ENCODE measurements around the gene CHST3.
"Not testable (repeated sequence)": the region's sequence is repeated elsewhere in the genome, so short reads cannot be mapped to it uniquely, and the experiment has no call there.

The CHST3 gene

DNA sequence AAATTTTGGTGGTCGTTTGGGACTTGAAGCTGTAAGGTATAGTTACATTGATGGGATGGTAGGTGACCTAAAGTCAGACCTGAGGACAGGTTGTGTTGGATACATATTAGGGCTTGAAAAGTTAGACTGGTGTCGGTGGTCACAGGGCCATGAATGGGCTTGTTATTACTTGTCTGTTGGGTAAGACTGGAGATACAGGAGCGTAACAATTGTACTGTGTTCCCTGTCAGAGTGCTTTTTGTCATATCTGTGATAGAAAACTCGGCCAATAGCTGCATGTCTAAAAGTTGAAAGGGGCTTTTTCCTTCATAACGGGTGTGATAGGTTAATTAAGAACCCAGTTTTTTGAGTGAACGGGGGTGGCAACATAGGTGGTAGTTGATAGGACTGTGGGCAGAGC is 13.5 kb upstream of the CHST3 start:
- DNase-seq: no peak

DNA sequence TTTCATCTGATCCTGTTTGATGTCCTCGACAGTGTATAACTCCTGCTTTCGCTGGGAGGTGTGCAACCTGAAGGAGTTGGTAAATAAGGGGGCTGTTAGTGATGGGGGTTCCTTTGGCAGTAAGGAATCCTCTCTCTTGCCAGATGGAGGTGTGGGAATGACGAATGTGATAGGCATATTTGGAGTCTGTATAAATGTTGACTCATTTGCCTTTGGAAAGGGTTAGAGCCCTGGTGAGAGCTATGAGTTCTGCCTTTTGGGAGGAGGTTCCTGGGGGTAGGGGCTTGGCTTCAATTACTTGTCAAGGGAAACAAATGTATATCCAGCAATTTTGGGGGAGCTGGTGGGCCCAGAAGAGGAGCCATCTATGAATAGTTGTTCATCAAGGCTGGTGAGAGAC is 11.4 kb upstream of the CHST3 start:
- no peak for DNase-seq

DNA sequence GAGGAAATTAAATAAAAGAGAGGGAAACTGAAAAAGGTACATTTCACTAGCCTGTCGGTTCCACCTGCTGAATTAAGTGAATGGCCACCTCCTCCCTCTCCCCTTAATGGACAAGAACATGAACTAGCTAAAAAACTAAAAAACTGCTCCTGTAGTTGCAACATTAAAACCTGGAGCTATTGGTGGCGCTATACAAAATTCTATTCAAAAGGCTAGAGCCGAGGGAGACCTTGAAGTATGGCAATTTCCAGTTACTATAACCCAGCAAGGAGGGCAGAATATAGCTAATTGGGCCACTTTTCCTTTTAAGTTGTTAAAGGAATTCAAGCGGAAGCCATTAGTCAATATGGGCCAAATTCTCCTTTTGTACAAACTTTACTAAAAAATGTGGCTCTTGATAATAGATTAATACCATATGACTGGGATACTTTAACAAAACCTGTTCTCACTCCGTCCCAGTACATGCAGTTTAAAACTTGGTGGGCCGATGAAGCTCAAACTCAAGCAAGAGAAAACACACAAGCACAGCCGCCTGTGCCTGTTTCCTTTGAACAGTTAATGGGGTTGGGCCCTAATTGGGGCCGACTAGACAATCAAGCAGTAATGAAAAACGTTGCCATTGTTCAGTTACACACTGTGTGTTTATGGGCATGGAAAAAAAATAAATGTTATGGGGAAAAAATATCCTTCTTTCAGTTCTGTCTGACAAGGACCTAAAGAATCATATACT is 6.5 kb upstream of the CHST3 start:
- DNase-seq: no peak

DNA sequence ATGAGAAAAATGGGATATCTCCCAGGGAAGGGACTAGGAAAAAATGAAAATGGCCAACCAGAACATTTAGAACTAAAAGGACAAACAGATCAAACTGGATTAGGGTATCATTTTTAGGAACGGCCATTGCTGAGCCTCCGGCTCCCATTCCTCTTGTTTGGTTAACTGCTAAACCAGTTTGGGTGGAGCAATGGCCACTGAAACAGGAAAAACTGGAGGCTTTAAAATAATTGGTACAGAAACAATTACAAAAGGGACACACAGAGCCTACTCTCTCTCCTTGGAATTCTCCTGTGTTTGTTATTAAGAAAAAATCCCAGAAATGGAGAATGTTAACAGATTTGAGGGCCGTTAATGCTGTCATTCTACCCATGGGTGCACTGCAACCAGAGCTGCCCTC is 4.7 kb upstream of the CHST3 start:
- no peak for DNase-seq

DNA sequence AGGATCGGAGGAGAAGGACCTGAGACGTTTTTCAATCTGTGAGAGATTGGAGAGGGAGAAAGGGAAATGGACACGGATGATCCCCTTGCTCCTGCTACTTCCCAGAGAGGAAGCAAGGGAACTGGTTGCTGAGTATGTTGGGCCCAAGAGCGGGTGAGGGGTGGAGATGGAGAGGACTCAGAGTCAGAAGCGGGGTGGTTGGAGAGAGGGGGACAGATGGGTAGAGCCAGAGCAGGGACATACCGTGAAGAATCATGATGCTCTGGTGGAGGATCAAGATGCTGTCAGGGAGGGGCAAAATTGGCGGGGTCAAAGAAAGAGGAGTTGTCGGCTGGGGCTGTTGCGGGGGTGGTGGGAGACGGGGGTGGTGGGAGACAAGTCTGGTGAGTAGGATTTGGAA is 2.4 kb upstream of the CHST3 start:
- no peak for DNase-seq

DNA sequence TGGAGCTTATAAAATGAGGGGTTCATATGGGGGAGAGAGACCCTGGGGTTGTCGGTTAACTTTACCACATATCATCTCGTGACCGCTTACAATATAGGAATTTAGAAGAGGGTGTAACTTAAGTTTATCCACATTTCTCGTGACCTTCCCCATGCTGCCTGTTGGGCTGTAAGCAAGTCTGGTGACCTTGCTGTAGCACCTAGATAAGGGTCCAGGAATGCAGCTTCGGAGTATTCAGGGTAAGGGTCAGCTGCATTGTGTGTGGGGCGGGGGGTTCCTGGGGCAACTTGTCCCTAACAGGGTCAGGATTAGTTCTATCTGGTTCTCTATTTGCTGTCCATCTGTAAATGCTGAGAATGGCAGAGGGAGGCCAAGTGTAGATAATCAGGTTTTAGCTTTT is 1.3 kb upstream of the CHST3 start:
- no peak for DNase-seq

DNA sequence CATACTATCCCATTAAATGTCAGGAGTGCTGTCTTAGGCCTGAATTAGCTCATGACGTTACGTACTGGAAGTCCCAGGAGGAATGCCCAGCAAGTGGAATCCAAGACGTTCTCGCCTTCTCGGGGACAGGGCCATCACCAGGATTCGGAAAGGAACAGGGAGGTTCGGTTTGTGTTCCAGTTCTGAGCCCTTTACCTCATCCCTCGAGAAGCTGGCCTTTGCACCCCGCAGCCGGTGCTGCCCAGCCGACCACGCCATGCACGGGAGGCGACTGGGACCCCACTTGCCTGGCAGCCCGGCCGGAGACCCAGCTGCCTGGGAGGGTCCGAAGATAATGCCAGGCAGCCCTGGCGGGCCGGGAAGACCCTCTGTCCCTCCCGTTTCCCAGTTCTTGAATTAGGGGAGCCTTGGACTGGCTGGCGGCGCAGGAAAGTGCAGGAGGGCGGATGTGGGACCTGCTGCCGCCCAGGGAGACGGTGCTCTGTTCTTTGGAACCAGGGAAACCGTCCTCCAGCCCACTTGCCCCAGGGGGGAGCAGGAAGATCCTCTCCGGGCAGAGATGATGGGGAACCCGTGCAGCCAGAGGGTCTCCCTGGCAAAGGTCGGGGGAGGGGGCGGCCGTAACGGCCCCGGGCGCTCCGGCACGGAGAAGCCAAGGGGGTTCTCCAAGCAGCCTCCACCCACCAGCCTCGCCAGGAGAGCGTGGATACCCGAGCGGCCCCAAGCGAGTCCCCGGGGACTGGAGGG is 671 bp upstream of the CHST3 start:
- no peak for DNase-seq

DNA sequence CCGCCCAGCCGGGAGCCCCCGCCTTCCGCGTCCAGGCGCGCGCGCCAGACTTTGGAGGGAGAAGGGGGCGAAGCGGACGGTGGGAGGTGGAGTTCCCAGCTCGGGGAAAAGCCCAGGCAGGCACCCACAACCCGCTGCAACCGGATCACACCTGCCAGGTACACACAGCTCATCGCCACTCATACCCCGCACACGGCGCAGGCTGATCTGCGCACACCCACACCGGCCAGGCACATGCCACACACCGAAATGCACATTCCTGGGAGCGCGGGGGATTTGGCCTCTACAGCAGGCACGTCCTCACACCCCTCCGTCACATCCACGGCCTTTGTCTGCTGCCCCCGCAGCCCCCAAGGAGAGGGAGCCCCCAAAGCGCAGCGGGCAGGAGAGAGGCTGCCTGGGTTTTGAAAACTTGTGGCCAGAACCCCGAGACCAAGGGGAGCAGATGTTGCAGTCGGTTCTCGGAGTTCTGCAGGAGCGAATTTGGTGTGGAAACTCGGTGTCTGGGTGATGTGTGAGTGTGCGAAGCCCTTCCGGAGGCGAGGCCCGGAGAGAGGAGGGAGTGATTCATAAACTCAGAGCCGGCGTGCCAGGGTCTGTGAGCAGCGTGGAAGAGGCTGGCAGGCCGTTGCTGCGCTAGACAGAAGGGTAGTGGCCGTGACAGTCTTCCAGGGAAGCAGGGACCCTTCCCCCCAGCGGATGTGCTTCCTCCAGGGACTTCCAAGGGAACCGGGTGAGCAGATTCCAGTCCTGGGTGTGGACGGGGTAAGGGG is 734 bp downstream of the CHST3 start:
- DNase-seq: peak; percentile 72

DNA sequence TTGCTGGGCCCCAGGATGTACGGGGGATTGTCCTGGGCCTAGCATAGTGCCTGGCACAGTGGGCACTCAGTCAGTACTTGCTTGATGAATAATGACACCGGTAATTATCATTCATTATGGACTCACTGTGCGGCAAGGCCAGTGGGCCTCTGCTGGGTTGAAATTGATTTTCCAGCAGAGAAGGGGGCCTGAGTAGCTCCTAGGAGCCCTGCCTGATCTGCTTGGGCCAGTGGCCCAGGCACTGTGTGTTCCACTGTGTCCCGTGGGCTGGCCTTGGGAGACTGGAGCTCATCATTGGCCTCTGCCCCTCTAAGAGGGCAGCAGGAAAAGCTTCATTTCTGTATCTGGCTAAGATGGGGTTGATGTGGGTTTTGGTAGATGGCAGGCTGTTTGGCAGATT is 1.4 kb downstream of the CHST3 start:
- DNase-seq: no peak

DNA sequence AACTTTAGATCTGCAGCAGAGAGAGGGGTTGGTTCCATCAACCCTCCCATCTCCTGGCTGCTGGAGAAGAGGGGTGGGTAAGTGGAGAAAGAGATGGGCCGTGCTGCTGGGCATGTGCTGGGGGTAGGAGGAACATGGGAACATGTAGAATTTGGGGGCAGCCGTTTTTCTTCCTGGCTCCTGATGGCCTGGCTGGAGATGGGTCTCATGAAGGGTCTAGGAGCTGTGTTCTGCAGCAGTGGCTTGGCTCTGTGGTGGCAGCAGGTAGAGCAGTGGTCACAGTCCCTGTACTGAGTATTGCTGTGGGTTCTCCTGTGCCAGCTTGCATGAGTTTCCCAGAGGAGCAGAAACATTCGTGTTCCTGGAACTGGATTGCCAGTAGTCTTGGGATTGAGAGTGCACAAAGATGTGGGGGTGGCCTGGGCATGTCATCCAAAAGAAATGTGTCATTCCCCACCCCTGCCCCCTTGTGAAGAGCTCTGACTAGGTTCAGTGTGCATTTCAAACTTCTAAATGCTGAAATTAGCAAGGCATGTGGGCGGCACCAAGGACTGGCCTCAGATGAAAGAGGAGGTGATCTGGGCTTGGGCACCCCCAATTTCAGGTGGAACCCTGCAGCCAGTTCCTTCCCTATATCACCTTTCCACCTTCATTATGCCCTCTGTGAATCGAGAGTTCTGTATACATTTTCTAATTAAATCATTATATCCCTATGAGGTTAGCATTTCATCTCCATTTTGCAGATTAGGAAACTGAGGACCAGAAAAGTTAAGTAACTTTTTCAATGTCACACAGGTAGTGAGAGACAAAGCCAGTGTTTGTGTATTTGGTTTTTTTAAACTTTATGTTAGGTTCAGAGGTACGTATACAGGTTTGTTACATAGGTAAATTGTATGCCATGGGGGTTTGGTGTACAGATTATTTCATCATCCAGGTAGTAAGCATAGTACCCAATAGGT is 2.1 kb downstream of the CHST3 start:
- DNase-seq: no peak

DNA sequence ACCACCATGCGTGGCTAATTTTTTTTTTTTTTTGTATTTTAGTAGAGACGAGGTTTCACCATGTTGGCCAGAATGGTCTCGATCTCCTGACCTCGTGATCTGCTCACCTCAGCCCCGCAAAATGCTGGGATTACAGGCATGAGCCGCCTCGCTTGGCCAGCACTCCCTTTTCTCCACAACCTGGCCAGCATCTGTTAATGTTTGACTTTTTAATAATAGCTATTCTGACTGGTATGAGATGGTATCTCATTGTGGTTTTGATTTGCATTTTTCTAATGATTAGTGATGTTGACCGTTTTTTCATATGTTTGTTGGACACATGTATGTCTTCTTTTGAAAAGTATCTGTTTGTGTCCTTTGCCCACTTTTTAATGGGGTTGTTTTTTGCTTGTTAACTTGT is 3.8 kb downstream of the CHST3 start:
- DNase-seq: not testable (repeated sequence)

DNA sequence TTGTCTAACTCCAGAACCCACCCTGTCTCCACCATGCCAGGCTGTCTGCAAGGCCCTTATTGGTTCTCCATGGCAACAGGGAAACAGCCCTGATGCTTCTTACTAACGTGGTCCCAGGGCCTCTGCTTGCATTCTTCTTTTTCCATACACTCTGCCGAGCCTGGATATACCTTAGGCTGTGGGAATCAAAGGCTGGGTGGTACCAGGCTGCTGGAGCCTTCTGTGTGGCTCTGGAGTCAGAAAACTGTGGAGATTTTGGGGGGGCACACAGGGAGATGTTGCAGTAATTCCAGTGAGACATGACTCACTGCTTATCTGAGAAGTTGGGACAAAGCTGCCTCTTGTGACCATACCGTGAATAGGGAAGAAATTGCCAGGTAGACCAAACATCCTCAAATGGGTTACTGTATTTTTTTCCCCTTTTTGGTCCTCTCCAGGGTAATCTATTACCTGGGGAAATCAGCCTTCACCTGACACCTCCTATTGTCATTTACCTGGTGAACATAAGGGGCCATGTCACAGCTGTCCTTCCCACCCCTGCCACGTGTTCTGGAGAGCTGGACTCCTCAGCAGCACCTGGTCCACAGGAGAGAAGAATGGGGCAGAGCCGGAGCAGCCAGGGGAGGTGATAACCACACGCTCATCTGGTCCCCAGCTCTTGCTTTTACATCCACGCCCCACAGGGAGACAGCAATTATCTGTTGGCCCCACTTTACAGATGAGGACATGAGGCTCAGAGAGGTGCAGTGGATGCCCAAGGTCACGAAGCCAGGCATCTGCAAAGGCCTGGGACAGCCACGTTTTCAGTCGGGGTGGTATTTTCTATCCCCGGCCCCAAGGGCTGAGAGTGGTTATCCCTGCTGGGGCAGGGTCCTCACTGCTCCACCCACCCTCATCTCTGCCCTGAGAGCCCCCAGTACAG is 4.6 kb downstream of the CHST3 start:
- DNase-seq: no peak

DNA sequence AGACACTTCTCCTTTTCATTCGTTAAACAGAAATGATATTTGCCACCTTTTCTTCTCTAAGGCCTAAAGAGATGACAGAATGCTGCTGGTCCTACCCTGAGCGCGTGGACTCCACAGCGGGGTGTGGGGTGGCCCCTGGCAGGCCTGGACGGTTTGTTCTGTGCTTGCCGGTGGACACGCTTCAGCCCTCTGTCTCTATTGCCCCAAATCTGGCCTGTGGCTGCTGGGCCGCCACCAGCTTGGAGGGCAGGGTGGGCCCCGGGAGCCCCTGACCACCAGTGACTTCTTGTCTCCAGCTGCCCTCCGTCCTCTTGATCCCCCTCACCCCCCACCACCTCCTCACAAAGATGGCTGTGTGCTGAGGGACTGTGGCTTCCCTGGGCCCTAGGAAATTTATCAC is 5.7 kb downstream of the CHST3 start:
- DNase-seq: no peak

DNA sequence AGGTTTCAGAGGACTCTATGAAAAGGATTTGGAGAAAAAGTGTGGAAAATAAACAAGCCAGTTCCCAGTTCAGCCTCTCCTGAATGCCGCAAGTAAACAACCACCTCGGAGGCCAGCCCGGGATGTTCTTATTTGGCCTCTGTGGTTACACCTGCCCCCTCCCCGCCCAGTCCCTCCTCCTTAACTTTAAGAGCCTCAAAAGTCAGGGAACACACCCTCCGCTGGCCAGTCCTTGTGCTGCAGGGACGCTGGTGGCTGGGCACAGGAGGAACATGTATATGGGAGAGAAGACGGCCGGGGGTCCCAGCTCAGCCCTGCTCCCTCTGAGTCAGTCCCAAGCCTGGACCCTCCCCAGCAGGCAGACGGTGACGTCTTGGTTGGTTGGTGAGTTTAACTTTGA is 6.1 kb downstream of the CHST3 start:
- DNase-seq: no peak

DNA sequence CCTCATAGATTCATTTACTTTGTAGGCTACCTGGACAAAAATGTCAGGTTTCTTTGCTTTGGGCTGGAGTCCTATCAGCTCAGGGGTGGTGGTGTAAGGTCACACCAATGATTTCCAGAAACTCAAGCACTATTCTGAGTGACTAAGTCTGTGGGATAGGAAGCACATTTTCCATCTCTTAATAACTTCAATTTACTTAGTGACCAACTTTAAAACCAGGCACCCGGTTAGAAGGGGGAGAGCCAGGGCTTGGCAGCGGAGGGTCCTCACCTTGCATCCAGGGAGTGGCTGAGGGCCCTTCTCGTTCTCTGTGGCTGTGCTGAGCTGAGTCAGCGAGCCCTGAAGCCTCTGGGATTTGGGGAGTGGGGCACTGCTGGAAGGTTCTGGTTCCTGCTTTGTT is 6.7 kb downstream of the CHST3 start:
- no peak for DNase-seq

DNA sequence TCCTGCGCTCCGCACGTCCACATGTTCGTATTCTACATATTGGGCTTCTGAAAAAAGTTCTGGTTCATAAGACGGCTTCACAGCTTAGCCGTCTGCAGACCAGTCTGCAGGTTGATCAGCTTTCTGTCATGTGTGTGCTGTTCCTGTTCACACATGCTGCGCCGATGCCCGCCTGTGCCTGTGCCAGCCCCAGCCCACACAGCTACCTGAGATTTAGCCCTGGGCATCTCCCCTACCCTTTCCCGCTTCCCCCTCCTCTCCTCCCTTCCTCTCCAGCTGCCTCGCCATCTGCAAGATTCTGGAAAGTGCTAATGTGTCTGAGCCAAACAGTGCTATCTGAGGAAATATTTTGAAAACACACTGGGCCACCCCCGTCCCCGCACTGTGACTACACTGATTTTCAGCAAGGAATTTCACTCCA is 7.1 kb downstream of the CHST3 start:
- no peak for DNase-seq

DNA sequence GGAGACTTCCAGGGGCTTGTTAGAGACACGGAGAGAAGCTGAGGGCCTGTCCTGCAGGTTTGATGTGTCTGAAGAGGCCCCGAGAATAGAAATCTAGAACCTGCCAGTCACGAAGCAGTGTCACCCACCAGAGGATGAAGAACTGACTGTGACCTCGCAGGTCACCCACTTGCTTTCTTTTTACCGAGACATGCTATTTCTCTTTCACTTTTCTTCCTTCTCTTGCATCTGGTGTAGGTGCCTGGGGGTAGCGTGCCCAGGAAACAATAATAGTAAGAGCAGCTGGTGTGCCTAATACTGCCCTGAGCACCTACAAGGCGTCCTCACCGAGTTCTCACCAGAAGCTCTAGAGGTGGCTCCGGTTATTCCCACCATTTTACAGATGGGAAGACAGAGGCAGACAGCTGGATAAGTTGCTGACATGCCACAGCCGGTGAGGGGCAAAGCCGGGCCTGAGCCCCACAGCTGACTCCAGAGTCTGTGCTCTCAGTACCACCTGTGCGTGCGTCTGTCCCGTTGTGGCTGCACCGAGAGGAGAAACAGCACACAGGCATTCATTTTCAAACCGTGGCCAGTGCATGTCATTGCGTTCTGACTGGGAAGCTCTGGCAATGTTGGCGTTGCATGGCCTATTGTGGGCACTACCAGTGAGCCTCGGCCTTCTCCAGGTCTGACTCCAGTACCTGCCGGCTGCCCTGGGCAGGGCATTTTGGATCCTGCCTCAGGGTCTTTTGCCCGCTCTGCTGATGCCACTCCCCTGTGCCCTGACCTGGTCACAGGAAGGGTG is 7.8 kb downstream of the CHST3 start:
- DNase-seq: no peak

DNA sequence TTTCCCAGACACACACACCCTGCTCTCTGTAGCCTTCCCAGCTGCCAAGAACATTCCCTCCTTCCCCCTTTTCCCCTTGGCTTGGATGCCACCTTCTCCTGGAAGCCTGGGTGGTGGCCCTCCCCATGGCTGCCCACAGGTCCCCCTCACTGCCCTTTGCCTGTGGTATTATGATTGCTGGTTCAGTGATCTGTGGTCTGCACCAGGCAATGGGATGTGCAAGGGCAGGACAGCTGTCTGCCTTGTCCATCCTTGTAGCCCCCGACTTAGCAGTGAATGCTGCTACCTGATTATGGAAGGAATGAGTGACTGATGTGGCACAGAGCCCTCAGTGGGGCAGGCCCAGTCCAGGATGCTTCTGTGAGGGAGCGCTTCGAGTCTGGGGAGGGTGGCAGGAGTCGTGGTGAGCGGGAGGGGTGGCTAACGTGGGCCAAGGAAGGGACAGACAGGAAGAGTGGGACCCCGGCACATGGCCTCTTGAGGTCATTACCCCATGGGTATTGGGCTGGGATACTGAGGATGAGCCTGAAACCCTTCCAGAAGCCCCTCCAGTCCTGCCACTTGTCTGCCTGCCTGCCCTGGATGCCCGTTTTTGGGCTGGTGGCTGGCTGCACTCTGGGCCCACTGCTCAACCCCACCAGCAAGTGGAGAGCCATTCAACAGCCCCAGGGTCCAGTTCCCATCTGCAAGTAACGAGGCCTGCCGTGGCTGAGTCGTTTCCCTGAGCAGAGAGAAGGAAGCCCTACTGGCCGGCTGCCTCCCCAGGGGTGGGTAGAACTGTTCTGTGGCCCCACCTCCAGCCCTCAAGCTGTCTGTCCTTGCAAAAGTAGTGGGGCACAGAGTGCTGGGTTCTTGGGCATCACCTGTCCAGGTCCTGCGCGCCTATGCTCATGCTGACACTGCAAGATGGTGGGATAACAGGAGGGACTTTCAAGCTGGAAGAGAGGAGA is 8.8 kb downstream of the CHST3 start:
- no peak for DNase-seq

DNA sequence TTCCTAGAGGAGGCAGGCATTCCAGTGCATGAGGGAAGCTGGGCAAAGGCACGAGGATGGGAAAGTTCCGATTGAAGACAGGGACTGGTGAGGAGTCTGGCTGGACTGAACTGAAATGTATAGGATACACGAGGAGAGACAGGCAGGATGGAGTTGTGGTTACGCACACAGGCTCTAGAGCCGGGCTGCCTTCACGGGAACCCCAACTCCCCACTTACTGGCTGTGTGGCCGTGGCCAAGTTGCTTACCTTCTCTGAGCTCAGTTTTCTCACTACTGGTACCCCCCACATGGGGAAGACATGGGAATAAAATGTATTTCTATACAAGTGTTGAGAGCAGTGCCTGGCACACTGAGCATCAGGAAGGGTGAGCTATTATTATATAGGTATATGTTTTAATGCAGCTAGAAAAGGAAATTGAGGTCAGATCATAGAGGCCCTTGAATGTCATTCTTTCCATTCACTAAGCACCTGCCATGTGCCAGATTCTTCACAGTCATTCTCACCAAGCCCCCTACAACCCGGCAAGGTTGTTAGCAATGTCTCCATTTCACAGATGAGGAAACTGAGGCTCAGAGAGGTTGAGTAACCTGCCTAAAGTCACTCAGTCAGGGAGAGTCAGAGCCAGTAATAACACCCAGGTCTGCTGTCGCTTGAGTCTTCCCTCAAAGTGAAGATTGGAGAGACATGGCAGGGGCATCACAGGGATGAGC is 9.7 kb downstream of the CHST3 start:
- DNase-seq: no peak

All from activated CD8-positive, alpha-beta memory T cell treated with anti-CD3 and anti-CD28 coated beads for 24 hours (primary cell).